Epithelial cell of proximal tubule (primary cell): ENCODE data around the gene C1D. TPM values are rescaled to one million over a fixed set of nuclear protein-coding genes. Genes with fewer than 3 reads are reported as not detected.

ENCODE experiments used
- DNase-seq: peaks from one replicate; pipeline ENCODE4 v3.0.0-alpha.2; 2011; ENCODE audit warnings: low read depth
- H3K4me3 ChIP-seq: 2 replicates; pipeline ENCODE4 v1.5.1; 2011; ENCODE audit warnings: low read depth, mild to moderate bottlenecking, low read length
- total RNA-seq: library from RNA; depleted of rRNA; stranded (reverse); fragments of >200 nt; gene quantifications from 2 replicates; pipeline ENCODE4 v1.2.3, GENCODE V29; 2015
- TF ChIP-seq, protein P1 (sequence below): conservative IDR thresholded peaks from 2 replicates; pipeline ENCODE4 v1.5.1; 2012; ENCODE audit warnings: low read depth, mild to moderate bottlenecking, low read length

The C1D gene
- total RNA-seq, 1 donor from 2014 or later = 29.8 TPM

DNA sequence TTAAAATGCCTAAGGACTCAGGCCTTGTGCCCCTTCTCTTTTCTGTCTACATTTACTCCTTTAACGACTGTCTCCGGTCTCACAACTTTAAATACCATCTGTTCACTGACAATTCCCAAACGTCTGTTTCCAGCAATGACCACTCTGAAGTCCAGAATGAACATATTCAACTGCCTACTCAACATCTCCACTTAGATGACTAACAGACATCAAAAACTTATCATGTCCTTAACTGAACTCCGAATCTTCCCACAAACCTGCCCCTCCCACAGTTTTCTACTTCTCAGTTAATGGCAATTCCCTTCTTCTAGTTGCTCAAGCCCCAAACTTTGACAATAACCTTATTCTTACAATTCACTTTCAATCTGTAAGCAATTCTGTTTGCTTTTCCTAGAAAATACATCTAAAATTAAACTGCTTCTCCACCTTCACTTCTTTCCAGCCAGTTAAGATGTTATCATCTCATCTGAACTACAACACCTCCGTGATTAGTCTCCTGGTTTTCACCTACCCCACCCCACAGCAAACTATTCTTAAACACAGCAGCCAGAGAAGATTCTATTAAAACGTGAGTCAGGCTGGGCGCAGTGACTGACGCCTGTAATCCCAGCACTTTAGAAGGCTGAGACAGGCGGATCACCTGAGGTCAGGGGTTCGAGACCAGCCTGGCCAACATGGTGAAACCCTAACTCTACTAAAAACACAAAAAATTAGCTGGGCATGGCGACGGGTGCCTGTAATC, 2.8 kb downstream of the C1D start:
- no peak for DNase-seq
- no peak overlapping the region for H3K4me3 ChIP-seq
- TF ChIP-seq, protein P1, sequence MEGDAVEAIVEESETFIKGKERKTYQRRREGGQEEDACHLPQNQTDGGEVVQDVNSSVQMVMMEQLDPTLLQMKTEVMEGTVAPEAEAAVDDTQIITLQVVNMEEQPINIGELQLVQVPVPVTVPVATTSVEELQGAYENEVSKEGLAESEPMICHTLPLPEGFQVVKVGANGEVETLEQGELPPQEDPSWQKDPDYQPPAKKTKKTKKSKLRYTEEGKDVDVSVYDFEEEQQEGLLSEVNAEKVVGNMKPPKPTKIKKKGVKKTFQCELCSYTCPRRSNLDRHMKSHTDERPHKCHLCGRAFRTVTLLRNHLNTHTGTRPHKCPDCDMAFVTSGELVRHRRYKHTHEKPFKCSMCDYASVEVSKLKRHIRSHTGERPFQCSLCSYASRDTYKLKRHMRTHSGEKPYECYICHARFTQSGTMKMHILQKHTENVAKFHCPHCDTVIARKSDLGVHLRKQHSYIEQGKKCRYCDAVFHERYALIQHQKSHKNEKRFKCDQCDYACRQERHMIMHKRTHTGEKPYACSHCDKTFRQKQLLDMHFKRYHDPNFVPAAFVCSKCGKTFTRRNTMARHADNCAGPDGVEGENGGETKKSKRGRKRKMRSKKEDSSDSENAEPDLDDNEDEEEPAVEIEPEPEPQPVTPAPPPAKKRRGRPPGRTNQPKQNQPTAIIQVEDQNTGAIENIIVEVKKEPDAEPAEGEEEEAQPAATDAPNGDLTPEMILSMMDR = no peak

DNA sequence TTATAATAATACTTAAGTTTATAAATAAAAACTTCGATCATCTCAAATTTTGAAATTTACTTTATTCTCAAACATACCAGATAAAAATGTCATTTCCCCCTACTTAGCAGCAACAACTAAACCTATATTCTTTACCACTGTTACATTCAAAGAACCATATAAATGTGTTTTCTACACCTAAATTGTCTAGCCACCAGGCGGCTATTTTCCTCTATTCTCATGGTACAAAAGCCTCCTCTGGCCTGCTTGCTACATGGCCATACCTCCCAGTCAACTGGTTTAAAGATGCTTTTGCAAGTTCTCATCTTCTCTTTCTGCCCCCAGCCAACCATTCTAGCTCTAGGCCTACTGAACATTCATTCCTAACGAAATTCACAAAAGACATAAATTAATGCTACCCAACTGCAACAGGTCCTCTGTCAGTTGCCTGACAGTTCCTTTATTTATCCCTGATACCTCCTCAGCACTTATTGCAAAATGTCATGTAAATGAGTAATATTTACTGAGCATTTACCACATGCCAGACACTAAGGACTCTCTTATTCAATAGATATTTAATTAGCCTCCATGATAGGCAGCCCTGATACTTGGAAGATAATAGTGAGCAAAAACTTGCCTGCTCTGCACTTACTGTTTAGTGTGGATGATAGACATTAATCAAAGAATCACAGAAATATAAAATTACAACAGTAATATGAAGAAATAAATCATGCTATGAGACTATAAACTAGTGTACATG, 5.0 kb downstream of the C1D start:
- TF ChIP-seq, protein P1 = no peak
- DNase-seq = no peak

DNA sequence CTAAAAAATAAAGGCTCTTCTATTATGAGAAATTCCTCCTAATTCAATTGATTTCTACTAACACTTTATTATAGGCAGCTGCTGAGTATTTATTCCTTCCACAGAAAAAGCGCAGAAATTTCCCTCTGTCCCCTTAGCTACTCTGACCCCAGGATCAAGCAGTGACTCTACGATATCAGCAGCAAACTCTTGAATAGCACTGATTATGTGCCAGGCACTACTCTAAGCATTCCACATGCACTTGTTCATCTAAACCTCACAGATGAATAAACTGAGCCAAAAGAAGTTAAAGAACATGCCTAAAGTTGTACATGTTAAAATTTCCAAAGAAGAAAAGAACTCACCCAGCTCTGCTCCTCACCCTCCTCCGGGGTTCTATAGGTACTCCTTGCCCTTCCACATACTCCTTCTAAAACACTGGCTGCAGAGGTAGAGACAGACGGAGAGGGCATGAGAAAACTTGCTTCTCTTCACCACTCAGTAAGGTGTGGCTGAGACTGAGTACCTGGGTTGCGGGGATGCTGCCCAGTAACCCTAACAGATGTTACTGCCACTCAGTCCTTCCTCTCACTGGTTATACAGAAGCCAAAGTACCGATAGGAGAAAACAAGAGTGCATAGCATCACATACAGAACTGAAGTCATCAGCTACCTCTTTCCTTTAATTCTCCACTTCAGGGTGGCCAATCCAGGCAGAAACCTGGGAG, 9.9 kb downstream of the C1D start:
- TF ChIP-seq, protein P1 = no peak
- no peak for DNase-seq
- H3K4me3 ChIP-seq = no peak overlapping the region

More for the DNA sequence above, 5.0 kb downstream of the C1D start:
- H3K4me3 ChIP-seq = no peak overlapping the region

DNA sequence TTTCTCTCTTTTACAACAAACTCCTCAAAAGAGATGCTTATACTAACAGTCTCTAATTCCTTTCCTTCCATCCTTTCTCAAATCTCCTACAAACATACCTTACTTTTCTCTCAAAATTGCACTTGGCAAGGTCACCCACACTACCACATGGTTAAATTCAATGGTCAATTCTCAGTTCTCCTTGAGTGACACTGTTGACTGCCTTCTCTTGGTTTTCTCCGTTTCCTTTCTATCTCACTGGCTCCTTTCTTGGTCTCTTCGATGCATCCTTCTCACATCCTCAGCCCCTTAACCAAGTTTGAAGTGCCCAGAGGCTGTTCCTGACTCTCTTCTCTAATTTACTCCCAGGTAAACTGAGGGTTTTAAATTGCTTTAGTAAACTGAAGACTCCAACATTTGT, 12.5 kb downstream of the C1D start:
- TF ChIP-seq, protein P1 = no peak
- H3K4me3 ChIP-seq = no peak overlapping the region
- DNase-seq = no peak

DNA sequence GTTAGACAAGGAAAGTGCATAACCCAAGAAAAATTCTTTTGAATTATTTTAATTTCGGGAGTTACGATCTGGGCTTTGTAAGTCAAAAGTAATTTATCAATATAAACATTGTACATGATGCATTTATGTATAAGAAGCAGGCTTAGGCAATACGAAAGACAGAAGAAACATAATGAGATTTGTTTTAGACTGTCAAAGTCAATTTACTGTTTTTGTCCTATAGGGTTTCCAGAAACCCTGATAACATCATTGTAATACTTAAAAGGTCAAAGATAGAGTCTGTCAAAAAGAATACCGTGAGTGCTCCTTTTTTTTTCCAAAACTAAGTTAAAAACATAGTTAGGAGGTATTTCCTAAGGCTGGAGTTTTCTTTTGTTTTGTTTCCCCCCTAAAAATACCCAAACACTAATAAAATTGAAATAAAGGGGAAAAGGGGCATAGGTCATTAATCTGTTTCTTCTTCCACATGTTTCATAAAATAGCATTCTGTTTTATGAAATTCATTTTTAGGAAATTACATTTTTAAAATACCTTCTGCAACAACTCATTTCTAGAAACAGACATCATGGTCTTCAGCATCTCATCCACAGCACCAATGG, 16.1 kb downstream of the C1D start:
- no peak for DNase-seq
- H3K4me3 ChIP-seq = no peak overlapping the region
- TF ChIP-seq, protein P1 = no peak

DNA sequence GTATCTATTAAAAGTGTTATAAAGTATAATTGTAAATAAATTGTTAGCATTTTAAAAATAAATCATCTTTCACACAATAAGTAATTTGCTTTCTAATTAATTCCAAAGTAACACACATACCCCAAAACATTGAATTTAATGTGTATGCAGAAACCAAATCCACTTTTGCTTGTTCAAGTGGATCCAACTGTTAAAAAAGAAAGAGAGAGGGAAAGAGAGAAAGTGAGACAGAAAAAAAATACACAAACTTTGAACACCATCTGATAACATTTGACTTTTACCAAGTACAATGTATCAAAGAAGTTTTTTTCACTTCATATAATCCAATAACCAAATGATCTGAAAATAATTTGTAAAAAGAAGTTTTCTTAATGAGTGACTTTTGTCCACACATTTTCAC, 16.6 kb downstream of the C1D start:
- TF ChIP-seq, protein P1 = no peak
- H3K4me3 ChIP-seq = no peak overlapping the region
- no peak for DNase-seq
